GM20431 (cell line): Measurements from ENCODE around the gene UTP20.

Experiments used
- in situ Hi-C: fragments of 300-500 bp; cut with MseI, MboI; formaldehyde crosslinking; loops from one replicate; pipeline ENCODE4 v1.15.0; 2020; ENCODE audit warnings: low sequenced_read_pairs; ENCODE audit not compliant: unreplicated experiment

Gene UTP20

DNA sequence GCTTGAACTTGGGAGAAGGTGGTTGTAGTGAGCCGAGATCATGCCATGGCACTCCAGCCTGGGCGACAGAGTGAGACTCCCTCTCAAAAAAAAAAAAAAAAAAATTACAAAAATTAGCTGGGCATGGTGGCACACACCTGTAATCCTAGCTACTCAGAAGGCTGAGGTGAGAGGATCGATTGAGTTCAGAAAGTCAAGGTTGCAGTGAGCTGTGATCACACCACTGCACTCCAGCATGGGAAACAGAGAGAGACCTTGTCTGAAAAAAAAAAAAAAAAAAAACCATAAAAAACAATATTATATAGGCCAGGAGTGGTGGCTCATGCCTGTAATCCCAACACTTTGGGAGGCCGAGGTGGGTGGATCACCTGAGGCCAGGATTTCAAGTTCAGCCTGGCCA, 142.2 kb downstream of the UTP20 start:
- in situ Hi-C loops, result loop anchor here (10.0 kb wide), 1 partner anchor 333 kb away; no protein-coding TSS in a partner anchor

DNA sequence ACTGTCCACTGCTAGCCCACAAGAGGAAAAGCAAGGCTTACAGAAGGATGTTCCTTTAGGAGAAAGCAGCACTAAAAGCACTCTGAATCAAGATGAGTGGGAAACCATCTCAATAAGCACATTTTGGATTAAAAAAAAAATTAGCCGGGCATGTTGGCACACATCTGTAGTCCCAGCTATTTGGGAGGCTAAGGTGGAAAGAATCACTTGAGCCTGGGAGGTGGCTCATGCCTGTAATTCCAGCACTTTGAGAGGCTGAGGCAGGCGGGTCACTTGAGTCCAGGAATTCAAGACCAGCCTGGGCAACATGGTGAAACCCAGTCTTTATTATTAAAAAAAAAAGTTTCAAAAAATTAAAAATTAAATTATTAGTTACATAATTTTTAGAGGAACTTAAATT, 144.7 kb downstream of the UTP20 start:
- in situ Hi-C loops, result loop anchor here (10.0 kb wide), 1 partner anchor 330 kb away; no protein-coding TSS in a partner anchor

DNA sequence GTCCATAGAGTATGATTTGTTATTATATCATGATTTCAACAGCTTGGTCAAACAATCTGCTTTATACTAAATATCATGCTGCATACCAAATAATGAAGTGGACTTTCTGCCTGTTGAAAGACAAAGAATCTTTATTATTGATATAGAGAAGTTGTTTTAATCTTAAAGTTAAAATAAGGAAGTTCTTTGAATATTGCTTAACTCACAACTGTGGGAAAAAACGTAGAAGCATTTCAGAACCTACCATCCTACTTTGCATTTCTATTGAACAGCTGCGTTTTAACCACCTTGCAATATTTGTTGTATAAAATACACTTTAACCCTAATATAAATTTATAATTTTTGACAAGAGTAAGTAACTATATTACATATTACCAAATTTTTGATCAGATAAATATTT, 150.6 kb downstream of the UTP20 start:
- in situ Hi-C loops, result no loop called here

DNA sequence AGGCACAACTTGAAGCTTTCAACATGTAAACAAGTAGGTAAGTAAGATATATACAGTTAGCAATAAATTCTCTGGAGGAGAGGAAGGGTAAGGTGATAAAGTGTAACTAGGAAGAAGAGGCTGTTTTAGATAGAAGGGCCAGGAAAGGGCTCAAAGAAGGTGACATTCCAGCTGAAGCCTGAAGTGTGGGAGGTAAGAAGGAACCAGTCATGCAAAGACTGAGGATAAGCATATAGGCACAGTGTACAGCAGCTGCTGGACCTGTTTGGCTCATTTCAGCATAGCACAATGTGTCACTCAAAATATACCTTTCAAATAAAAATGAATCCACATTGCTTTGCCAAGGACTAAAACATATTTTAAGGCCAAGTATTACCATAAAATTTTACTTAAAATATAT, 156.2 kb downstream of the UTP20 start:
- in situ Hi-C loops, result no loop called here
